ENCODE measurements around the gene ASCC1. TPM values are rescaled to one million over a fixed set of nuclear protein-coding genes. Genes with fewer than 3 reads are reported as not detected.
"Not testable (repeated sequence)": the region's sequence is repeated elsewhere in the genome, so short reads cannot be mapped to it uniquely, and the experiment has no call there.

ASCC1 gene
- total and polyA plus RNA-seq, 2 of the 4 experiments (the other 2 are of a cell fraction) = 15.9 to 21.0 TPM

- dilution Hi-C loops (cut with HindIII; ENCODE audit: low sequenced_read_pairs, unreplicated experiment) = no loop called here
- in situ Hi-C loops (cut with MboI; ENCODE audit: low sequenced_read_pairs) = no loop called here
These were observed 10.4 kb upstream of the ASCC1 start for GRCh38 chr10:72226418-72227027.

GRCh38 chr10:72224191-72224590 lies 8.1 kb upstream of the ASCC1 start:
- BruUV-seq (replicated peaks); H4K5ac ChIP-seq (ENCODE audit: low read depth, low read length); H2BK5ac ChIP-seq (ENCODE audit: low read depth, low read length, poor library complexity, severe bottlenecking); H3K9me1 ChIP-seq (ENCODE audit: insufficient read depth, low read length); H2BK15ac ChIP-seq (ENCODE audit: low read depth, low read length); H3K27me3 ChIP-seq (ENCODE audit: control insufficient read depth, insufficient read depth, low read length); H3K27ac ChIP-seq (ENCODE audit: insufficient read depth, low read length); H3K9ac ChIP-seq (ENCODE audit: low read depth, low read length); in situ Hi-C loops (cut with MboI; ENCODE audit: low sequenced_read_pairs); dilution Hi-C loops (cut with HindIII; ENCODE audit: low sequenced_read_pairs, unreplicated experiment); H4K20me1 ChIP-seq (ENCODE audit: insufficient read depth, low read length); H3K18ac ChIP-seq (ENCODE audit: low read depth, low read length); POLR2A ChIA-PET (ENCODE audit: unreplicated experiment); H3K4ac ChIP-seq (ENCODE audit: low read depth, low read length); H2AK9ac ChIP-seq (replicated peaks; ENCODE audit: low read depth, low read length, poor library complexity); H3K4me2 ChIP-seq (ENCODE audit: low read depth, low read length); H2AK5ac ChIP-seq (ENCODE audit: low read depth, low read length); H3K23ac ChIP-seq (ENCODE audit: low read depth, low read length); H3K36me3 ChIP-seq (ENCODE audit: control insufficient read depth, insufficient read depth, low read length); H2AFZ ChIP-seq (replicated peaks; ENCODE audit: low read length, poor library complexity); ATAC-seq (ENCODE audit: low read depth); H3K4me1 ChIP-seq (ENCODE audit: control insufficient read depth, insufficient read depth, low read length); H3K9me3 ChIP-seq (ENCODE audit: control insufficient read depth, insufficient read depth, low read length); H2BK120ac ChIP-seq (ENCODE audit: low read depth, low read length); H3K56ac ChIP-seq (ENCODE audit: extremely low read depth, insufficient read depth, low read length); DNase-seq; H4K91ac ChIP-seq (ENCODE audit: insufficient read depth, low read depth, low read length); H2BK20ac ChIP-seq (ENCODE audit: low read depth, low read length); H3K4me3 ChIP-seq (ENCODE audit: insufficient read depth, low read depth, low read length); intact Hi-C loops (cut with micrococcal nuclease); H4K8ac ChIP-seq (ENCODE audit: low read depth in 2 of 2, low read length in 2 of 2); H3K14ac ChIP-seq (replicated peaks; ENCODE audit: low read depth, low read length): not testable (repeated sequence)
- WGBS, 2 experiments (ENCODE audit: extremely low coverage in 2 of 2, insufficient read length in 1 of 2) = 89% methylated on average over 3 of the region's 6 CpGs; no CpG with 5 or more reads in 1 of the 2 experiments
- CTCF ChIA-PET = interaction anchor here (0.8 to 1.3 kb wide), 3 partner anchors 98 to 176 kb away, joined by 3 to 4 read pairs (median 3); no protein-coding TSS in a partner anchor
- peaks cover 9 to 18% of the 10 kb centered on the region in 2 experiments for H3K79me1 ChIP-seq (ENCODE audit: low read depth in 1 of 2, low read length in 2 of 2)

More at GRCh38 chr10:72226418-72227027, 10.4 kb upstream of the ASCC1 start:
- no peak overlapping the region for H2AK5ac ChIP-seq (ENCODE audit: low read depth, low read length)
- H3K56ac ChIP-seq (ENCODE audit: extremely low read depth, insufficient read depth, low read length) = no peak overlapping the region
- H2BK20ac ChIP-seq (ENCODE audit: low read depth, low read length) = no peak overlapping the region
- no peak overlapping the region for H2AK9ac ChIP-seq (replicated peaks; ENCODE audit: low read depth, low read length, poor library complexity)
- H3K9me3 ChIP-seq (ENCODE audit: control insufficient read depth, insufficient read depth, low read length) = no peaks in the 10 kb centered on the region
- ChIA-PET CTCF (no interaction called here), POLR2A (ENCODE audit: unreplicated experiment) (no interaction called here)
- H2BK15ac ChIP-seq (ENCODE audit: low read depth, low read length) = no peak overlapping the region
- WGBS, 2 experiments (ENCODE audit: extremely low coverage in 2 of 2, insufficient read length in 1 of 2) = 97% methylated on average over 5 of the region's 6 CpGs; no CpG with 5 or more reads in 1 of the 2 experiments
- H3K27ac ChIP-seq (ENCODE audit: insufficient read depth, low read length) = no peak overlapping the region
- no peak overlapping the region for H3K4me2 ChIP-seq (ENCODE audit: low read depth, low read length)
- H4K8ac ChIP-seq (ENCODE audit: low read depth in 2 of 2, low read length in 2 of 2) = no peak overlapping the region
- H4K91ac ChIP-seq (ENCODE audit: insufficient read depth, low read depth, low read length) = no peak overlapping the region
- H4K20me1 ChIP-seq (ENCODE audit: insufficient read depth, low read length) = no peaks in the 10 kb centered on the region
- H2BK5ac ChIP-seq (ENCODE audit: low read depth, low read length, poor library complexity, severe bottlenecking) = no peak overlapping the region
- no peak overlapping the region for H4K5ac ChIP-seq (ENCODE audit: low read depth, low read length)
- no peak overlapping the region for H3K4me3 ChIP-seq (ENCODE audit: insufficient read depth, low read depth, low read length)
- intact Hi-C loops (cut with micrococcal nuclease) = no loop called here
- H3K4ac ChIP-seq (ENCODE audit: low read depth, low read length) = no peak overlapping the region
- peaks cover 9% of the 10 kb centered on the region for H3K36me3 ChIP-seq (ENCODE audit: control insufficient read depth, insufficient read depth, low read length)
- ATAC-seq (ENCODE audit: low read depth) (no peak), DNase-seq (no peak)
- H3K18ac ChIP-seq (ENCODE audit: low read depth, low read length) = no peak overlapping the region
- peaks cover 14 to 20% of the 10 kb centered on the region in 2 experiments for H3K79me1 ChIP-seq (ENCODE audit: low read depth in 1 of 2, low read length in 2 of 2)
- H3K14ac ChIP-seq (replicated peaks; ENCODE audit: low read depth, low read length) = no peak overlapping the region
- 0 out of 2 replicates have a peak, but pooled peaks cover 7% of the 10 kb centered on the region for H3K9me1 ChIP-seq (ENCODE audit: insufficient read depth, low read length)
- H3K9ac ChIP-seq (ENCODE audit: low read depth, low read length) = no peak overlapping the region
- peaks cover 3% of the 10 kb centered on the region; the same call in 1 of the 2 replicates for H3K4me1 ChIP-seq (ENCODE audit: control insufficient read depth, insufficient read depth, low read length)
- H2BK120ac ChIP-seq (ENCODE audit: low read depth, low read length) = no peak overlapping the region
- no peak overlapping the region for H2AFZ ChIP-seq (replicated peaks; ENCODE audit: low read length, poor library complexity)
- TF ChIP-seq ELK1 (IDR thresholded peaks at IDR 0.05; ENCODE audit: borderline replicate concordance, low read depth, low read length) (no peak), MXI1 (IDR thresholded peaks at IDR 0.05; ENCODE audit: borderline replicate concordance, low read depth, low read length) (no peak), CEBPB (IDR thresholded peaks at IDR 0.05; ENCODE audit: low read depth, low read length) (no peak), SMC3 (IDR thresholded peaks at IDR 0.05; ENCODE audit: low read depth, low read length) (no peak), RFX5 (IDR thresholded peaks at IDR 0.05; ENCODE audit: low read depth, low read length) (no peak), MAZ (IDR thresholded peaks at IDR 0.05; ENCODE audit: borderline replicate concordance, low read depth, low read length) (no peak)
- no peak overlapping the region for H3K23ac ChIP-seq (ENCODE audit: low read depth, low read length)
- no TSS peak for BruUV-seq (replicated peaks)
- no peaks in the 10 kb centered on the region for H3K27me3 ChIP-seq (ENCODE audit: control insufficient read depth, insufficient read depth, low read length)

Measured in IMR-90 (cell line).